DMS114 treated with DMSO at 0.1 percent for 48 hours (cell line): ENCODE measurements around the gene BCL2L15.

Experiments used
- DNase-seq: peaks from one replicate; lab custom pipeline; 2025; ENCODE audit not compliant: unreplicated experiment; lab: John Stamatoyannopoulos, UW

Gene BCL2L15

GRCh38 chr1:113834716-113835115 is 52.7 kb downstream of the BCL2L15 start:
- DNase-seq = no peak
